Panc1 (cell line): Measurements from ENCODE around the gene LTC4S.

Source experiments
- SIN3A ChIP-seq: IDR thresholded peaks from 2 replicates; pipeline ENCODE4 v1.6.1; 2012; ENCODE audit warnings: low read depth, mild to moderate bottlenecking, low read length, moderate library complexity, borderline replicate concordance; ENCODE audit not compliant: insufficient read depth
- TF ChIP-seq, protein P1 (sequence below): fragments of 450-650 bp; IDR thresholded peaks from 2 replicates; pipeline ENCODE4 v1.5.1; 2017; ENCODE audit warnings: mild to moderate bottlenecking
- TF ChIP-seq, protein P2 (sequence below), 2 experiments: IDR thresholded peaks; 2 replicates each; pipeline ENCODE4 v1.6.1; 2011 to 2012; ENCODE audit warnings: low read depth in 2 of 2, control low read depth in 1 of 2, low read length in 1 of 2, mild to moderate bottlenecking in 1 of 2, moderate library complexity in 1 of 2; ENCODE audit not compliant: insufficient read depth in 1 of 2

DNA sequence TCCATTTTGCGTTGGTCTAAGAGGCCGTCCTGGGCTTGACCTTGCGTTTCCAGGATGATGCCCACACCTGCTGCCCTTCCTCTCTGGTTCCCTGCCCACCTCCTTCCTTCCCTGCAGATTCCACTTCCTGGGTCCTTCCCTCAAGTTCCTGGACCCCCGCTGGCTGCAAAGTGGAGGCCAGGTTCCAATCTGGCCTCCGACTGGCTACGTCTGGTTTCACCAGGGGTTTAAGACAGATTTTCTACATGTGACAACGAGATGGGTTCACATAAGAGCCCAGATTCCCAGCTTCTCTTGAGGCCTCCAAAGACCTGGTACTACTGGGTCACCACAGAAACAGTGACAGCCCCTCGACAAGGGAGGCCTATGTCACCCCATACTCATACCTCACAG is 10.8 kb downstream of the LTC4S start:
- TF ChIP-seq, protein P1, sequence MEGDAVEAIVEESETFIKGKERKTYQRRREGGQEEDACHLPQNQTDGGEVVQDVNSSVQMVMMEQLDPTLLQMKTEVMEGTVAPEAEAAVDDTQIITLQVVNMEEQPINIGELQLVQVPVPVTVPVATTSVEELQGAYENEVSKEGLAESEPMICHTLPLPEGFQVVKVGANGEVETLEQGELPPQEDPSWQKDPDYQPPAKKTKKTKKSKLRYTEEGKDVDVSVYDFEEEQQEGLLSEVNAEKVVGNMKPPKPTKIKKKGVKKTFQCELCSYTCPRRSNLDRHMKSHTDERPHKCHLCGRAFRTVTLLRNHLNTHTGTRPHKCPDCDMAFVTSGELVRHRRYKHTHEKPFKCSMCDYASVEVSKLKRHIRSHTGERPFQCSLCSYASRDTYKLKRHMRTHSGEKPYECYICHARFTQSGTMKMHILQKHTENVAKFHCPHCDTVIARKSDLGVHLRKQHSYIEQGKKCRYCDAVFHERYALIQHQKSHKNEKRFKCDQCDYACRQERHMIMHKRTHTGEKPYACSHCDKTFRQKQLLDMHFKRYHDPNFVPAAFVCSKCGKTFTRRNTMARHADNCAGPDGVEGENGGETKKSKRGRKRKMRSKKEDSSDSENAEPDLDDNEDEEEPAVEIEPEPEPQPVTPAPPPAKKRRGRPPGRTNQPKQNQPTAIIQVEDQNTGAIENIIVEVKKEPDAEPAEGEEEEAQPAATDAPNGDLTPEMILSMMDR, result no peak
- TF ChIP-seq, protein P2, sequence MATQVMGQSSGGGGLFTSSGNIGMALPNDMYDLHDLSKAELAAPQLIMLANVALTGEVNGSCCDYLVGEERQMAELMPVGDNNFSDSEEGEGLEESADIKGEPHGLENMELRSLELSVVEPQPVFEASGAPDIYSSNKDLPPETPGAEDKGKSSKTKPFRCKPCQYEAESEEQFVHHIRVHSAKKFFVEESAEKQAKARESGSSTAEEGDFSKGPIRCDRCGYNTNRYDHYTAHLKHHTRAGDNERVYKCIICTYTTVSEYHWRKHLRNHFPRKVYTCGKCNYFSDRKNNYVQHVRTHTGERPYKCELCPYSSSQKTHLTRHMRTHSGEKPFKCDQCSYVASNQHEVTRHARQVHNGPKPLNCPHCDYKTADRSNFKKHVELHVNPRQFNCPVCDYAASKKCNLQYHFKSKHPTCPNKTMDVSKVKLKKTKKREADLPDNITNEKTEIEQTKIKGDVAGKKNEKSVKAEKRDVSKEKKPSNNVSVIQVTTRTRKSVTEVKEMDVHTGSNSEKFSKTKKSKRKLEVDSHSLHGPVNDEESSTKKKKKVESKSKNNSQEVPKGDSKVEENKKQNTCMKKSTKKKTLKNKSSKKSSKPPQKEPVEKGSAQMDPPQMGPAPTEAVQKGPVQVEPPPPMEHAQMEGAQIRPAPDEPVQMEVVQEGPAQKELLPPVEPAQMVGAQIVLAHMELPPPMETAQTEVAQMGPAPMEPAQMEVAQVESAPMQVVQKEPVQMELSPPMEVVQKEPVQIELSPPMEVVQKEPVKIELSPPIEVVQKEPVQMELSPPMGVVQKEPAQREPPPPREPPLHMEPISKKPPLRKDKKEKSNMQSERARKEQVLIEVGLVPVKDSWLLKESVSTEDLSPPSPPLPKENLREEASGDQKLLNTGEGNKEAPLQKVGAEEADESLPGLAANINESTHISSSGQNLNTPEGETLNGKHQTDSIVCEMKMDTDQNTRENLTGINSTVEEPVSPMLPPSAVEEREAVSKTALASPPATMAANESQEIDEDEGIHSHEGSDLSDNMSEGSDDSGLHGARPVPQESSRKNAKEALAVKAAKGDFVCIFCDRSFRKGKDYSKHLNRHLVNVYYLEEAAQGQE (IDR thresholded peaks at IDR 0.05; ENCODE audit: insufficient read depth in 1 of 2, low read depth in 2 of 2, low read length in 1 of 2), result no peak
- no peak for TF ChIP-seq SIN3A
